ENCODE measurements around the gene PROB1.

The PROB1 gene

GRCh38 chr5:139369181-139369580 lies 25.7 kb downstream of the PROB1 start:
- no peak for DNase-seq (ENCODE audit: low read depth)
- no peak overlapping the region for H3K4me3 ChIP-seq (ENCODE audit: control insufficient read depth, low read depth, low read length)
- no peak for TF ChIP-seq CTCF (IDR thresholded peaks at IDR 0.05; ENCODE audit: control insufficient read depth, insufficient read depth, low read depth, low read length, missing control alignments)

- H3K4me3 ChIP-seq (ENCODE audit: control insufficient read depth, low read depth, low read length): no peak overlapping the region
- no peak for DNase-seq (ENCODE audit: low read depth)
- no peak for TF ChIP-seq CTCF (IDR thresholded peaks at IDR 0.05; ENCODE audit: control insufficient read depth, insufficient read depth, low read depth, low read length, missing control alignments)
These were observed 26.3 kb downstream of the PROB1 start for GRCh38 chr5:139368613-139369012.

GRCh38 chr5:139364466-139364865 lies 30.4 kb downstream of the PROB1 start:
- no peak for TF ChIP-seq CTCF (IDR thresholded peaks at IDR 0.05; ENCODE audit: control insufficient read depth, insufficient read depth, low read depth, low read length, missing control alignments)
- DNase-seq (ENCODE audit: low read depth): no peak

GRCh38 chr5:139363937-139364336 lies 31.0 kb downstream of the PROB1 start:
- no peak overlapping the region for H3K4me3 ChIP-seq (ENCODE audit: control insufficient read depth, low read depth, low read length)
- TF ChIP-seq CTCF (IDR thresholded peaks at IDR 0.05; ENCODE audit: control insufficient read depth, insufficient read depth, low read depth, low read length, missing control alignments): no peak

More at GRCh38 chr5:139364466-139364865, 30.4 kb downstream of the PROB1 start:
- H3K4me3 ChIP-seq (ENCODE audit: control insufficient read depth, low read depth, low read length): no peak overlapping the region

GRCh38 chr5:139361835-139362429 lies 33.0 kb downstream of the PROB1 start:
- TF ChIP-seq CTCF (IDR thresholded peaks at IDR 0.05; ENCODE audit: control insufficient read depth, insufficient read depth, low read depth, low read length, missing control alignments): no peak

More at GRCh38 chr5:139363937-139364336, 31.0 kb downstream of the PROB1 start:
- no peak for DNase-seq (ENCODE audit: low read depth)

GRCh38 chr5:139360384-139360783 lies 34.5 kb downstream of the PROB1 start:
- DNase-seq (ENCODE audit: low read depth): no peak
- H3K4me3 ChIP-seq (ENCODE audit: control insufficient read depth, low read depth, low read length): no peak overlapping the region
- TF ChIP-seq CTCF (IDR thresholded peaks at IDR 0.05; ENCODE audit: control insufficient read depth, insufficient read depth, low read depth, low read length, missing control alignments): no peak

More at GRCh38 chr5:139361835-139362429, 33.0 kb downstream of the PROB1 start:
- no peak overlapping the region for H3K4me3 ChIP-seq (ENCODE audit: control insufficient read depth, low read depth, low read length)
- no peak for DNase-seq (ENCODE audit: low read depth)

All from AG09309 (cell line).